HG02571 (cell line): Measurements from ENCODE around the gene WDR33.

Source experiments
- ATAC-seq: cut with Tn5 transposase; IDR thresholded peaks from one replicate; pipeline ENCODE4 v1.9.1; 2021; ENCODE audit warnings: mild to moderate bottlenecking, moderate library complexity; ENCODE audit not compliant: unreplicated experiment

The WDR33 gene

DNA sequence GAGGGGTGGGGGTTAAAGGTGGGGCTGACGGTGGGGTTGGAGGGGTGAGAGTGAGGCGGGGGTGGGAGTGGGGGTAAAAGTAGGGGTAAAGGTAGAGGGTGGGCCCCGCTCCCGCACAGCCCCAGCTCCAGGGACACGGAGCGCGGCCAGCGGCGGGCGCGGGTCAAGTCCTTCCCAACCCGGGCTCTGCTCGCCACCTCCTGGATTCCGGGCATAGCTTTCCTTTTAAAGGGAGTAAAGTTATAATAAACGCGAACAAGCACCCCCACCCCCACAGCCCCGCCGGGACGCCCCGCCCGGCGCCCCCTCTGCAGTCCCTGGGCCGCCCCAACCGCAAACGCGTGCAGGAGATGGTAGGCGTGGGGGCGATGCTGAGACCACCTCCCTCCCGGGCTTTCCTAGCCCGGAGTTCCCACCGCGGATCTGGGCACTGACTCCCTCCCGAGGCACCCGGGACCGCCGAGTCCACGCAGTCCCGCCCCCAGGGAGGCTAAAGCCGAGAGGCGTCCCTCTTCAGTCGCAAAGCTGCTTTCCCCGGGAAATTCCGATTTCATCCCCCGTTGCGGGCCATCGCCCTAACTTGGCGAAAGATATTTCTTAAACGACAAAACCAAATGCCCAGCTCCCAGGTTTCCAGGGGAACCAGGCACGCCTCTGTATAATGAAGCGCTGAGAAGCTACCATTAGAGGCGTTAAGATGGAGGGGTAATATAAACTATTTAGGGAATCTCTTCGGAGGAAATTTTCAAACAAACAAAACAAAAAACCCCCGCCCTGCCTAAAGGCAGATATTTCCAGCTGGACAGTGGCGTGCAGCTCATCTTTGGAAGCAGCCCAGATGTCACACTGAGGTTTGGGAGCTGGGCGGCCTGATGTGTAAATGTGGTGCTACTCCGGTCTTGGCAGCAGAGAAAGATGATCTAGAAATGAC lies 135.4 kb downstream of the WDR33 start, which contains the start of gene LIMS2:
Gene LIMS2, minus strand, starts transcription at position 200 of the 931 bp plus-strand sequence. CDS start 506 bp downstream, outside the sequence.
- no peak for ATAC-seq

DNA sequence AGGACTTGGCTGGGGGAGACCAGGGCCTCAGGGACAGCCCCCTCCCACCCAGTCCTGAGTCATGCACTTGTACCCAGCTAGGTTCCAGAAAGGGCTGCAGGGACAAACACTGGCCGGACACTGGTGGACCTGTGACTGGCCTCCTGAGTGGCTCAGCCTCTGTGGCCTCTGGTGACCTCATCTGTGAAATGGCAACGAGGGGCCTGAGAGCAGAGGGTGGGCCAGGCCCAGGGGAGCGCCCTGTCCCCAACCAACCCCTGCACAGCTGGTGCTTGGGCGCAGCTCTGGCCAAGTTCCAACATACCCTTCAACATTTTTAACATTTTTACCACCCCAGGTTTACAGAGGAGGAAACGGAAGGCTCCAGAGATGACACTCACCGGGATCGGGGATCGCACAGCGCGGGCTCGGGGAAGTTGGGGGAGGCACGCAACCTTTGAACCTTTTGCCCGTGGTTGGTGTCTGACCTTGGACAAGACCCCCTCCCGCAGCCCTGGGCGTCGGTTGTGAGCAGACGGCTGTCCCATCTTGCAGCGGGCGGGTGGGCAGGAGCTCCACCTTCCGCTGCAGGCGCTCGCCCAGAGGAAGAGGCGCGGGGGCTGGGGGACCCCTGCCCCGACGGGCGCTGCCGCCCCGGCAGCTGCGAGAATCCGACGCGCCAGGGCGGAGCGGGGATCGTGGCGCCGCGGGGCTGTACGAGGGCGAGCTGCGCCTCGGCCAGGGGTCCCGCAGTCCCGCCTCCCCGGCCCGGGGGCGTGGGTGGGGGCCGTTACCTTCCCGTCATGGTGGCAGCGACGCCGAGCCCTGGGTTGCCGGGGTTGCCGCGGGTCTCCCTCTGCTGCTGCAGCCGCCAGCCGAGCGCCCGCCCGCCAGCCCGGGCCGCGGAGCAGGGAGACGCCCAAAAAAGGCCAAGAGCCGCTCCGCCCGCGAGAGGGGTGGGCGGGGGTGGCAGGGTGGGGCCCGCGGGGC lies 136.4 kb downstream of the WDR33 start:
- no peak for ATAC-seq

DNA sequence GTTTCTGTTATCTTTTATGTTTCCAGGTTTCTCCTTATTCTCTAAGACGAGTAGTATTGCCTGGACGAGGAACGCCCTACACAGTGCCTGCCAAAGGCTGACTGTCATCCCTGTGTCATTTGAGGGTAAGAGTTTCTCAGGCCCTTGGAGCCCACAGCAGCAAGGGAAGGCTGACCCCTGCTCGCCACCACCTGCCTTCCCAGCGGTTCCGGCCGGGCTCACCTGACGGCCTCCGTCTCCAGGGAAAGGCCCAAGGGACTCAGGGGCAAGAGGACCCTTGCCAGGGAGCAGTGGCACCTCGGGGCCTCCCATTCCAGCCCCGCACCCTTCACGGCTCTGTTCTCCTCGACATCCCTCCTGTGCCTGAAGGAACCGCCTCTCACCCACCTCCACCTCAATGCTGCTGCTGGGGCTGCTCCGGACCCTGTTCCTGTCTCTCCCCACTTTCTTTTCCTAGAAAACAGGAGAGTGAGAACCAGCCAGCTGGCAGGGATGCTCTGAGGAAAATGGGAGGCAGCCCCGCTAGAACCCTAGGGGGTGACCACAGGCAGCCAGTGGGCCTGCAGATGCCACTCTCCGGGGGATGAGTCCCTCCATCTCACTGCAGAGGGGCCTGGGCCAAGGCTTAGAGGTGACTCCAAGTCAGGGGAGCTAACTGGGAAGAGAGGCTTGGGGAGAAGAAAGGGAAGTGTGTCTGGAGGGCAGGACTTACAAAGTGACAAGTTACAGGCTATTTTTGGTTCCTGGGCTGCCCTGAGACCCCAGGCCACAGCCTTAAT lies 137.5 kb downstream of the WDR33 start:
- no peak for ATAC-seq

DNA sequence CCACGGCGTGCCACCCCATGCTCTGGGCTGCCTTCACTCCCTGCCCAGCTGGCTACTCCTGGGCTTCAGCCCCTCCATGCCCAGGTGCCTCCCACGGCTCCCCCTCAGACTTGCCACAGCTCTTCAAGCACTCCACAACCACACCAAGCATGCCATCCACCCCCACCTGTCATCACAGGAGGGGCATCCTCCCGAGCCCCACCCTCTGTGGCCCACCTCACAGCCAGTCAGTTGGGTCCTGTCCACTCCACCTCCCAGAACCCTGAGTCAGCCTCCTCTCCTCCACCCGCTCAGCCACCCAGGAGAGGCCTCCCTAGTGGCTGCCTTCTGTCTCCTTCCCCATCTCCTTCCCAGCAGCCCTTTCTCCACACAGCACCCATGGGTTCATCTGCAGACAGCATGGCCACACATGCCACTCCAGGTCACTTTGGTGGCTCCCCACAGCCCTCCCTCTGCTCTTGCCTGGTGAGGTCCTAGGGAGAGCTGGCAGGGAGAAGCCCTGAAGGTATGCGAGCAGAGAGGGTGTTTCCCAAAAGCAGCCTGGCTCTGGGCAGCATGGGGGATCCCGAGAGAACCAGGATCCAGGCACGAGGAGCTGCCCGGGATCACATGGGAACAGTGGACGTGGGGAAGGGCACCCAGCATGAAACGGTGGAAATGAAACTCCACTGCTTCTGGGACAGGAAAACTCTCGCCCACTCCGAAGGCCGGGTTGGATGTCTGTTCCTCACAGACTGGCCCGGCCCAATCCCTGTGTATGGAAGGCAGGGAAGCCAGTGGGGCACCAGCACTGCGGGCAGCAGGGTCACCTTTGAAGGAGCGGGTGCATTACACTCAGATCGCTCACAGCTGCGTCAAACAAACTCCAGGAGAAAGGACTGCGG lies 138.4 kb downstream of the WDR33 start:
- ATAC-seq = no peak

DNA sequence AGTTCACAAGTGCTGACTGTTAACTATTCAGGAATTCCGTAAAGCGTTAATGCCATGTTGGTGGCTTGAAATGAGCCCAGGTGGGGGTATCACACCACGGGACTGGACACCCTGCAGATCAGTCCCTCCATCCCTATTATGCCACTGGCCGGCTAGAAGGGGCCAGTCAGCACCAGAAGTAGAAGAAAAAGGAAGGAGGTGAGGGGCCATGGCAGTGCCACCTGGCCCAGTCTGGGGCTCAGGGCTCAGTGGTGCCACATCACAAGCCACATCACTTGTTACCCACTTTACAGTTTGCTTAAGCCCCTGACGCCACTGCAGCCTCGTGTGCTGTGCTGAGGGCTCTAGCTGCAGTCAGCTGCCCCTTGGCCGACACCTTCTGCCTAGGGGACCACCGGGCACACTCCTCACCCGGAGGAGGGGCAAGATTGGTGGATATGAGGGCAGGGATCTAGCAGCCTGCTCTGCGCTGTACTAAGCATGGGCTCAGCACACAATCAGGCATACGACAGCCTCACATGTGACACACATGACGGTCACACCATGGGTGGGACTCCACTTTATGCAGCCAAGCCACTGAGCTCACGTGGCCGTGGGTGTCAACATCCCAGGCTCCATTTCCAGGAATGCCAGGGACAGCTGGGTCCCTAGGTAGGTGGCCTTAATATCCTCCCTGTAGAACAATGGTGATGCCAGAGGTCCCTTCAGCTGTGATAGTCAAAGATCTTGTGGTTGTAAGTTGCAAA lies 139.2 kb downstream of the WDR33 start:
- no peak for ATAC-seq

DNA sequence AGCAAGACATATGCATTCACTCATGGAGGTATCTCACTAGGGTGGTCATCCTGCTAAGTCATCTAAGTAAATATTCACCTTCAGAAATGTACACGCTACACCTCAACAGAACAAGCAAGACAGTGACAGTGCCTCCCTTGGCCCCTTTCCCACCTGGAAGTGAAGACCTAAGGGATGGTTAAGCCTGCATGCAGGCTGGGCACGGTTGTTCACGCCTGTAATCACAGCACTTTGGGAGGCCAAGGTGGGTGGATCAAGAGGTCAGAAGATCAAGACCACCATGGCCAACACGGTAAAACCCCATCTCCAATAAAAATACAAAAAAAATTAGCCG lies 140.0 kb downstream of the WDR33 start:
- no peak for ATAC-seq

DNA sequence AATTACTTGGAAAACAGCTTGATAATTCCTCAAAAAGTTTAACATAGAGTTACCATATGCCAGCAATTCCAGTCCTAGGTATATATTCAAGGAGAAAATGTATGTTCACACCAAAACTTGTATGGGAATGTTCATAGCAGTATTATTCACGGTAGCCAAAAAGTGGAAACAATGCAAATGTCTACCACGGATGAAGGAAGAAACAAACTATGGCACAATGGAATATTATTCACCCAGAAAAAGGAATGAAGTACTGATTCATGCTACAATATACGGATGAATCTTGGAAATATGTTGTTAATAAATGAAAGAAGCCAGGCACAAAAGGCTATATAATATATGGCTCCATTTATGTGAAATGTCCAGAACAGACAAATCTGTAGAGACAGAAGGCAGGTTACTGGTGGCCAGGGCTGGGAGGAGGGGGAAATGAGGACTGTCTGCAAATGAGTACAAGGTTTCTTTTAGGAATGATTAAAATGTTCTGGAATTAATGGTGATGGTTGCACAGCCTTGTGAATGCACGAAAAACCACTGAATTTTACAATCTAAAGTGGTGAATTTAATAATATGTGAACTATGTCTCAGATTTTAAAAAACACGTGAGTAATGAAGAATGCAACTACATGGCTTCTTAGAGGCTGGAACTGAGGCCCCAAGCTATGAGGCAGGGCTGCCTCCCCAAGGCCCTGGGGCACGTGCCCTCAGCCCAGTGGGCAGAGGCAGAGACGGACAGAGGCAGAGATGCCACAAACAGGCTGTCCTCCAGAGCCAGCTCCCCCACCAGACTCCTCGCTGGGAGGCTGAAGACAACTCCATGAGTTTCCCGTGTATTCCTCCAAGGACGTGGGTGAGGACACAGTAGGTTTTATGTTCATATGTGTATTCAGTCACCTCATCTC lies 140.7 kb downstream of the WDR33 start:
- ATAC-seq = no peak

DNA sequence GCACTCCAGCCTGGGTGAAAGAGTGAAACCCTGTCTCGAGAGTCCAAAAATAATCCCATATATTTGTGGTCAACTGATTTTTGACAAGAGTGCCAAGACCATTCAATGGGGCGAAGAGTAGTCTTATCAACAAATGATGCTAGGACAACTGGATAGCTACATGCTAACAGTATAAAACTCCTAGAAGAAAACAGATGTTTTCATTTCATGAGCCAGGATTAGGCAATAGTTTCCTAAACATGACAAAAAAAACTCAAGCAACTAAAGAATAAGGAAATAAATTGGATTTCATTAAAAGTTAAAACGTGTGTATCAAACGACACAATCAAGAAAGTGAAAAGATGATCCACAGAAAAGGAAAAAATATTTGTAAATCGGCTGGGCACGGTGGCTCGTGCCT lies 141.9 kb downstream of the WDR33 start:
- ATAC-seq = no peak

DNA sequence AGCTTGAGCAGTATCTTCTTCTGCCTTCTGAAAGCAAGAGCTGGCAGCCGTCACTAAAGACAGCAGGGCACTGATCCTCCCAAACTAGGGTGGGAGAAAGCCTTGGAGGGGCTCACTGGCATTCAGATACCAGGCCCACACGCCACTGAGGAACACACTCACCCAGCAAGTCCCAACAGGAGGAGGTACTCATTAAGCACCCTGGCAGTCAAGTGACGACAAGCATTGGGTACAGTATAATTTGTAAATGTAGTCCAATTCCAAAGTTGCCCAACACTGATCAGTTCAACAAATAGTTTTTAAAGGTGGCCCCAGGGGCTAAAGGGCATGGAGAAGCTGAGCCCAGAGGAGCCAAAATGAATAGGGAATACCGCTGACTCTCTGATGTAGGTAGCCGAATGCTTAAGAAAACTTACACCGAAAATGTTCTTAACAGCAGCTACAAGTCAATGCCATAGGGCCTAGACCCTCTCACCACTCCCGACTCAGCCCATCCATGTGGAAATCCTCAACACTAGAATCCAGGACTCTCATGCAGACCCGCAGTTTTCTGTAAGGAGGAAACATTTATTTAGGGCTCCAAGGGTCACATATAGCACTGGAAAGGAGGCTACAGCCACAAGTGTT lies 145.6 kb downstream of the WDR33 start:
- ATAC-seq = no peak

DNA sequence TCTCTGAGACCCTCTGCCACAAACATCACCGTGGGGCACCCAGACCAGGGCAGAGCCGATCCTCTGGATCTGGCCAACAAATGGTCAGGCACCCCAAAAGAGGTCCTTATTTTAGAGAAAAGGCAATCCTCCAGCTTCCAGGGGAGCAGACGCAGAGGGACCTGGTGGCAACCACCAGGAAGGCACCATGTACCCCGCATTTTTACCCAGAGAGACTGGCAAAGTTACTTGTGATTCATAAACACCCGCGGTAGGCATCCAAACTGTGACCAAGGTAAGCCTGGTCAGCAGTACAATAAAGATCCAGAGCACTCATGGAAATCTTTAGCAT lies 146.1 kb downstream of the WDR33 start:
- ATAC-seq = no peak

DNA sequence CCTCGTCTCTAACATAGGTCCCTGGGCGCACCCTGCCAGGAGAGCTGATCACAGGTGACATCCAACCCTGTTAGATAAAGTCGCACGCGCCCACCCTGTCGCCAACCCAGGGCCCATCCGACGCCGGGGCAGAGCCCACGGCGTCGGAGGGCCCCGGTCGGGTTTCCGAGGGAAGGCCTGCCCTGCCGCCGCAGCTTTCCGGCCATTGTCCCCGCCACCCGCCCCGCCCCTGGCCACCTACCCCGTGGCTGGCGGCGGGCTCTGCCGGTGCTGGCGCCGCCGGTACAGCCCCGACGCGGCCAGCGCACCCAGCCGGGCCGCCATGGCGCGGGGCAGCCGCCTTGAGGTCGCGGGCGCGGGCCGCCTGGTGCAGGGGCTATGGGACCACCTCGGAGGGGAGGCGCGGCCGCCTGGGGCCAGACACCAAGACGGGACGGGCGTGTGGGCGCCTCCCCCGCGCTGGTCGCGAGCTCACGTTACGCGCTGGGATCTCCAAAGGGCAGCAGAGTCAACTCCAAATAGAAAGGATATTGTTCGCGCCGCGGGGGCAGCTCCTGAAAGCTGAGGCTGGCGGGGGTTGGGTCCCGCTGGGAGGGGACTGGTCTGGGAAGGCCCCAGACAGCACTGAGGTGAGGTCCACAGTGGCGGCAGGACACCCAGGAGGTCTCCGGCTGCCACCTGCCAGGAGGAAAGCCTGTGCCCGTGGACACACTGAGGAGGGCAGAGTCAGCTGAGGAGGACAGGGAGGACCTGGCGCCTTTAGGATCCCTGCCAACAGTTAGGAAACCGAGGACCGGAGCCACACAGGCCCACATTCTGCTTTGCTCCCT lies 146.7 kb downstream of the WDR33 start:
- ATAC-seq = no peak

DNA sequence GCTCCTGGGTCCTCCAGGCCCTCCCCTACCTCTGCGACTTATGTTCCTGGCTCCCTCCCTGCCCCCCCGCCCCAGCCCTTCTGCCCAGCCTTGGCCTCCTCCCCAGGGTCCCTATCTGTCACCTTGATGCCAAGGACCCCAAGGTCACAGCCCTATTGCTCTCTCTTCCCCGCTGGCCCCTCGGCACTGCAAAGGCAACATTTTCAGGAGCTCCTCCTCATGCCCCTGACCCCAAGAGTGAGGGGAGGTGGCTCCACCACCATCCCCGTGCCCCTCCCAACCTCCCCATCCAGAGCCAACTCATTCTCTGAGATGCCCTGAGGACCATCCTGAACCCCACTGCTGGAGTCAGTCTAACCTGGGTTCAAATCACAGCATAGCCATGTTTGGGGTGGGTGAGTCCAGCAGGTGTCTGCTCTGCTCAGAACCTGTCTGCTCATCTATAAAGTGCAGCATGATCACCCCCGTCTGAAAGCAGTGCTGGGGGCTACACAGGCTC lies 147.4 kb downstream of the WDR33 start:
- no peak for ATAC-seq

DNA sequence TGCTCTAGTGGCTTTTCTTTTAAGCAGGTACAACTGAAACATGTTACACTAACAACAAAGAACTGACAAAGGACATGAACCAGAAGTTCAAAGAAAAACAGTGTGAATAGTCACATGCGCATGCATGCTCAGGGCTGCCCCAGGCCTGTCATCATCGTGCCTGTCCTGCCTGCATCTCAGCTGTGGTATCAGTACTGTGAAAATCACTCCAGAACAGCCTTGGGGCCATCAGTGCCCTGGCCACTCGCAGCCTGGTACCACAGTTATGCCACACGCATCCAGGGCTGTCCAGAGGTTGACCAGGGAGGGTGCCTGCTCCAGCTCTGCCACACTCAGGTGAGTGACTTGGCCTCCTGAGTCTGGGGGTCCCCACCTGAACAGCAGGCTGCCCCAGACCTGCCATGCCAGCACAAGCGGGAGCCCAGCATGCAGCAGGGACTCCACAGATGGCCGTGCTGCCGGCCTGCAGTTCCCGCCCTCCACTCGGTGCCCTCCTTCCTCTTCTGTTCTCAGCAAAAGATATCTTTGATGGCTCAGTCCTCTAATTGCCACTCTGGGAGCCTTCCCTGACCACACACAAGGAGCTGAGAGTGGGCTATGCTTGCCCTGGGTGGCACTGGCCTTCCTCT lies 147.9 kb downstream of the WDR33 start:
- no peak for ATAC-seq

DNA sequence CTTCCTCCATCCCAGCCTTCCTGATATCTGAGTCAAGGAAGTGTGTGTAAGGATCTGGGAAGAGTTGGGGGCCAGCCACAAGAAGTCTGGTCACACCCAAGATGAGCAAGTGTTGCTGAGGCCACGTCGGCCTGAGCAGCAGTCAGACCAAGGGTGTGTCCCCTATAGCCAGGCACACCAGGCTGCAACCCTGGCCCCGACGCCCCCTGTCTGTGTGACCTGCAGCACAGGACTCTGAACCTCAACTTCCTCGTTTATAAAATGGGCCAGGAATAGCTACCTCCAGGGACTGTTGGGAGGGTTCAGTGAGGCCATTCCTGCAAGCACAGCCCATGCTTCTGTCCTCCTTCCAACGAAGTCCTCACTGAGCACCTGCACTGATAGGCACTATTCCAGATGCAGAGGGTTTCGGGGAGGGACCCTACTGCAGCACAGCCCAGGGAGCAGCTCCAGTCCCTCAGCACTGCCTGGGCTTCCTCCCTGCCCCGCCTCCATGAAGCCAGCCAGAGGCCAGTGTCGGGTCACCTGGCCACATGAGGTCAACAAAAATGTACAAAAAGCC lies 148.9 kb downstream of the WDR33 start:
- no peak for ATAC-seq

DNA sequence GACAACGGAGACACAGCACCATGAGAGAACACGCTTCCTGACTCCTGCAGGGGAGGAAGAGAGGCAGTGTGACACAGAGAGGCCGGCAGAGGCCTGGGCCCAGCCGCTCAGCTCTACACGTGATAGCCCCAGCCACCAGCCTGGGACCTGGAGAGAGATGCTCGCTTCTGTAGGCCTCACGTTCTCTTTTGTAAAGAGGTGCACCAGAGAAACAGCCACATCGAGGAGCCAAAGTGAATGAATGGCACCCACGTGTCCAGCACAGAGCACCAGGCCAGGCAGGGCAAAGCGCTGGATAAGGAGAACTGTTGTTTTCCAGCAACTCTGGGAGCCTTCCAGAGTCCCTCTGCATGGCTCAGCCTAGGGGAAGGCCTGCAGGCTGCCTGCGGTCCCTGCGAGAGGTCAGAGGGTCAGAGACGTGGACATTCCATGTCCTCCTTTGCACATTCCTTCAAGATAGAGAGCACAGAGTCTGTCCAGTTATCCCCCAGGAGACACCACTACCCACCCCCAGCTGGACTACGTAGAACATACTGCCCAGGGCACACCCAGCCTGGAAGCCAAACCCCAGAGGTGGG lies 149.8 kb downstream of the WDR33 start:
- ATAC-seq = no peak

DNA sequence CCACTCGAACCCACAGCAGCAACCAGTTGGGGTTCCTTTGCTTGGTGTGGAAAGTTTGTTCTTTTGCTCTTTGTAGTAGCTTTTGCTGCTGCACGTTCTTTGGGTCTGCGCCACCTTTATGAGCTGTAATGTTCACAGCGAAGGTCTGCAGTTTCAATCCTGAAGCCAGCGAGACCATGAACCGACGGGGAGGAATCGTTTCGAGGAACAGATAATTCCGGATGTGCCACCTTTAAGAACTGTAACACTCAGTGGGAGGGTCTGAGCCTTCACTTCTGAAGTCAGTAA lies 150.7 kb downstream of the WDR33 start:
- ATAC-seq = no peak
